HEK293T (cell line): Measurements from ENCODE around the gene THSD7A.

Experiments used
- BHLHE40 ChIP-seq: fragments of 450-650 bp; IDR thresholded peaks from 2 replicates; pipeline ENCODE4 v1.6.1; 2016; ENCODE audit warnings: mild to moderate bottlenecking, moderate library complexity, borderline replicate concordance
- ELF4 ChIP-seq: fragments of 450-650 bp; IDR thresholded peaks from 2 replicates; pipeline ENCODE4 v1.6.1; 2017; ENCODE audit warnings: antibody characterized with exemption
- HDGF ChIP-seq: fragments of 450-650 bp; IDR thresholded peaks from 2 replicates; pipeline ENCODE4 v1.6.1; 2017; ENCODE audit warnings: antibody characterized with exemption, borderline replicate concordance
- L3MBTL2 ChIP-seq: fragments of 450-650 bp; conservative IDR thresholded peaks from 2 replicates; pipeline ENCODE4 v1.6.1; 2016; ENCODE audit warnings: mild to moderate bottlenecking
- SUZ12 ChIP-seq: fragments of 450-650 bp; IDR thresholded peaks from 2 replicates; pipeline ENCODE4 v1.6.1; 2016; ENCODE audit warnings: mild to moderate bottlenecking
- TARDBP ChIP-seq: fragments of 450-650 bp; IDR thresholded peaks from 2 replicates; pipeline ENCODE4 v1.6.1; 2016

DNA sequence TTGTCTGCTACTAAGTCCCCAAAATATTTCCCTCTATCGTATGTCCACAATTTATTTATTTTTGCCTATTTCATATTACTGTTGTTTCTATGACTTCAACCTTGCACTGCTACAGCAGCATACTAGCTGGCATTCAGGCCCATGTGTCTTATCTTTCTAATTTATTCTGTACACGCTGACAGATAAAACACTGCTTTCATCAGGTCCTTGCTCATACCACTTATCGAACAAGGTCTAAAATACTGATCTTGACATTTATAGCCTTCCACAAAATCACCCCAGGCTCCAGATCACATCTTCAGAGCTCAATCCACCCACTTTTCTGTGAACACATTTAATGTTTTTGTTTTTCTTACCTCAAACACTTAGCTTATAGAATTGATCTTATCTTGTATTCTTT, 374.6 kb downstream of the THSD7A start:
- TF ChIP-seq ELF4 = no peak
- no peak for TF ChIP-seq L3MBTL2
- no peak for TF ChIP-seq BHLHE40
- no peak for TF ChIP-seq TARDBP
- no peak for TF ChIP-seq SUZ12
- TF ChIP-seq HDGF = no peak
